Mesenchymal stem cell (in vitro differentiated cells and primary cell): ENCODE measurements around the gene ARHGAP20.

ENCODE experiments used
- DNase-seq: peaks from one replicate; pipeline ENCODE4 v3.0.0-alpha.2; 2013
- H2AFZ ChIP-seq: one replicate; pipeline ENCODE4 v1.6.1; 2013; ENCODE audit warnings: low read depth, mild to moderate bottlenecking, control low read depth, inconsistent platforms, low read length, moderate library complexity
- H2AK5ac ChIP-seq: 2 replicates; pipeline ENCODE4 v1.6.1; 2013; ENCODE audit warnings: low read length, moderate library complexity, mild to moderate bottlenecking, inconsistent platforms; ENCODE audit not compliant: severe bottlenecking
- H2BK120ac ChIP-seq: one replicate; pipeline ENCODE4 v1.6.1; 2013; ENCODE audit warnings: low read depth, mild to moderate bottlenecking, inconsistent platforms, low read length, moderate library complexity
- H2BK12ac ChIP-seq, 2 experiments: one replicate each; pipeline ENCODE4 v1.6.1; 2013; ENCODE audit warnings: inconsistent platforms in 2 of 2, low read length in 2 of 2, mild to moderate bottlenecking in 2 of 2, moderate library complexity in 2 of 2, control low read depth in 1 of 2
- H2BK15ac ChIP-seq: one replicate; pipeline ENCODE4 v1.6.1; 2013; ENCODE audit warnings: mild to moderate bottlenecking, low read depth, inconsistent platforms; ENCODE audit not compliant: poor library complexity, severe bottlenecking
- H2BK5ac ChIP-seq: 2 replicates; pipeline ENCODE4 v1.6.1; 2013; ENCODE audit warnings: low read depth, mild to moderate bottlenecking, low read length, control low read depth, inconsistent platforms; ENCODE audit not compliant: poor library complexity, severe bottlenecking
- H3K14ac ChIP-seq, 2 experiments: one replicate each; pipeline ENCODE4 v1.6.1; 2013; ENCODE audit warnings: inconsistent platforms in 2 of 2, low read length in 2 of 2, control low read depth in 1 of 2, mild to moderate bottlenecking in 1 of 2, moderate library complexity in 1 of 2
- H3K18ac ChIP-seq, 2 experiments: one replicate each; pipeline ENCODE4 v1.6.1; 2013; ENCODE audit warnings: inconsistent platforms in 2 of 2, low read length in 2 of 2, control low read depth in 1 of 2, low read depth in 1 of 2, mild to moderate bottlenecking in 1 of 2
- H3K23ac ChIP-seq, 2 experiments: one replicate each; pipeline ENCODE4 v1.6.1; 2013; ENCODE audit warnings: inconsistent platforms in 2 of 2, low read length in 2 of 2, mild to moderate bottlenecking in 2 of 2, moderate library complexity in 2 of 2, control low read depth in 1 of 2
- H3K27ac ChIP-seq: 2 replicates; pipeline ENCODE4 v1.5.1; 2013; ENCODE audit warnings: mild to moderate bottlenecking, moderate library complexity, low read length, control low read depth, inconsistent platforms; ENCODE audit not compliant: poor library complexity, severe bottlenecking
- H3K27me3 ChIP-seq, 2 experiments: 2 replicates each; pipeline versions ENCODE4 v1.6.1 to v1.7.0; 2013; ENCODE audit warnings: low read length in 2 of 2, mild to moderate bottlenecking in 2 of 2, moderate library complexity in 2 of 2, control low read depth in 1 of 2, inconsistent platforms in 1 of 2; ENCODE audit not compliant: control insufficient read depth in 1 of 2, insufficient read depth in 1 of 2
- H3K36me3 ChIP-seq, 2 experiments: 2 replicates each; pipeline versions ENCODE4 v1.6.1 to v1.7.0; 2013; ENCODE audit warnings: low read length in 2 of 2, control low read depth in 1 of 2, inconsistent platforms in 1 of 2, low read depth in 1 of 2, mild to moderate bottlenecking in 1 of 2; ENCODE audit not compliant: insufficient read depth in 2 of 2, control insufficient read depth in 1 of 2
- H3K4ac ChIP-seq, 2 experiments: one replicate each; pipeline ENCODE4 v1.6.1; 2013; ENCODE audit warnings: inconsistent platforms in 2 of 2, low read length in 2 of 2, mild to moderate bottlenecking in 2 of 2, moderate library complexity in 2 of 2, control low read depth in 1 of 2, low read depth in 1 of 2
- H3K4me1 ChIP-seq: 2 replicates; pipeline ENCODE4 v1.6.1; 2013; ENCODE audit warnings: low read depth, low read length, control low read depth; ENCODE audit not compliant: control insufficient read depth, insufficient read depth
- H3K4me2 ChIP-seq: 2 replicates; pipeline ENCODE4 v1.6.1; 2013; ENCODE audit warnings: low read length, mild to moderate bottlenecking, inconsistent platforms; ENCODE audit not compliant: poor library complexity, severe bottlenecking
- H3K4me3 ChIP-seq, 2 experiments: 2 replicates each; pipeline versions ENCODE4 v1.5.1 to v1.7.0; 2013; ENCODE audit warnings: low read length in 2 of 2, mild to moderate bottlenecking in 2 of 2, control low read depth in 1 of 2, low read depth in 1 of 2; ENCODE audit not compliant: insufficient read depth in 1 of 2
- H3K79me1 ChIP-seq: replicated peaks from 2 replicates; pipeline ENCODE4 v1.6.1; 2013; ENCODE audit warnings: mild to moderate bottlenecking, control low read depth, low read length, inconsistent platforms; ENCODE audit not compliant: poor library complexity, severe bottlenecking
- H3K9ac ChIP-seq: 2 replicates; pipeline ENCODE4 v1.7.0; 2013; ENCODE audit warnings: mild to moderate bottlenecking, low read length, moderate library complexity
- H3K9me3 ChIP-seq: 2 replicates; pipeline ENCODE4 v1.7.0; 2013; ENCODE audit warnings: mild to moderate bottlenecking, low read length; ENCODE audit not compliant: control insufficient read depth
- H4K8ac ChIP-seq: one replicate; pipeline ENCODE4 v1.6.1; 2013; ENCODE audit warnings: inconsistent platforms, mild to moderate bottlenecking, low read length, moderate library complexity
- H4K91ac ChIP-seq: one replicate; pipeline ENCODE4 v1.6.1; 2013; ENCODE audit warnings: mild to moderate bottlenecking, low read length, inconsistent platforms
- WGBS: methylation state at CpG from one replicate; pipeline ENCODE4 v1.1.7; 2013; ENCODE audit warnings: mixed read lengths; 5-methylcytosine and 5-hydroxymethylcytosine counted together

The ARHGAP20 gene

DNA sequence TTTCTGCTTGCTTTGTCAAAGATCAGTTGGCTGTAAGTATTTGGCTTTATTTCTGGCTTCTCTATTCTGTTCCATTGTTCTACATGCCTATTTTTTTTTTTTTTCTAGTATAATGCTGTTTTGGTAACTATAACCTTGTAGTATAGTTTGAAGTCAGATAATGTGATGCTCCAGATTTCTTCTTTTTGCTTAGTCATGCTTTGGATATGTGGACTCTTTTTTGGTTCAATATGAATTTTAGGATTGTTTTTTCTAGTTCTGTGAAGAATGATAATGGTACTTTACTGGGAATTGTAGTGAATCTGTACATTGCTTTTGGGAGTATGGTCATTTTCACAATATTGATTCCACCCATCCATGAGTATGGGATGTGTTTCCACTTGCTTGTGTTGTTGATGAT lies 37.9 kb upstream of the ARHGAP20 start:
- Histone ChIP-seq H3K9ac (no peak overlapping the region), H3K18ac (no peak overlapping the region), H3K23ac (no peak overlapping the region), H3K4ac (no peak overlapping the region), H3K4me3 (no peak overlapping the region), H2BK15ac (no peak overlapping the region), H3K14ac (no peak overlapping the region), H3K36me3 (no peaks in the 10 kb centered on the region), H2BK5ac (no peak overlapping the region), H3K9me3 (peaks cover 27% of the 10 kb centered on the region), H4K8ac (no peak overlapping the region), H3K27me3 (no peaks in the 10 kb centered on the region), H4K91ac (no peak overlapping the region), H2BK12ac (no peak overlapping the region), H3K4me2 (no peak overlapping the region), H2AK5ac (no peak overlapping the region), H3K27ac (no peak overlapping the region), H2BK120ac (no peak overlapping the region), H2AFZ (no peak overlapping the region), H3K79me1 (no peaks in the 10 kb centered on the region), H3K4me1 (no peaks in the 10 kb centered on the region)
- no peak for DNase-seq

DNA sequence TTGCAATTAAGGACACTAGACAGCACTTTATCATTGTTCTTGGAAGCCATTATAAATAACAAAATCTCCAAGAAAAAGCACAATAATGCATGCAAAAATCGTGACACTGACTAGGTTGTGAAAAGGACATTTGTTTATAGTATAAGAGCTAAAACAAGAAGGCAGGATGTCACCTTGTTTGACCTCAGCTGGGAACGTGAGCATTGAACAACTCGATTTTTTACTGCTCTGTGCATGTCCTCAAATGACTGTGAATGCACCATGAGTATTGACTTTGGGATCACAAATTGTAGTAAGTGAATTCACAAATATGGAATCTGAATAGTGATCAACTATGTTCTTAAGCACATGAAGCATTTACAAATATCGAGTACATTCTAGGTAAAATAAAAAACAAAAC lies 35.3 kb upstream of the ARHGAP20 start:
- Histone ChIP-seq H3K9ac (no peak overlapping the region), H3K14ac (no peak overlapping the region), H2AFZ (no peak overlapping the region), H3K18ac (no peak overlapping the region), H3K79me1 (no peaks in the 10 kb centered on the region), H2BK5ac (no peak overlapping the region), H2BK15ac (no peak overlapping the region), H3K27me3 (no peaks in the 10 kb centered on the region), H3K4ac (no peak overlapping the region), H4K8ac (no peak overlapping the region), H3K36me3 (no peaks in the 10 kb centered on the region), H3K4me2 (no peak overlapping the region), H3K27ac (no peak overlapping the region), H3K4me3 (no peak overlapping the region), H3K9me3 (peaks cover 9% of the 10 kb centered on the region), H2BK12ac (no peak overlapping the region), H3K23ac (no peak overlapping the region), H4K91ac (no peak overlapping the region), H2AK5ac (no peak overlapping the region), H3K4me1 (no peaks in the 10 kb centered on the region), H2BK120ac (no peak overlapping the region)
- 32% methylated on average over 4 of the region's 4 CpGs for WGBS
- DNase-seq = peak; percentile 30

DNA sequence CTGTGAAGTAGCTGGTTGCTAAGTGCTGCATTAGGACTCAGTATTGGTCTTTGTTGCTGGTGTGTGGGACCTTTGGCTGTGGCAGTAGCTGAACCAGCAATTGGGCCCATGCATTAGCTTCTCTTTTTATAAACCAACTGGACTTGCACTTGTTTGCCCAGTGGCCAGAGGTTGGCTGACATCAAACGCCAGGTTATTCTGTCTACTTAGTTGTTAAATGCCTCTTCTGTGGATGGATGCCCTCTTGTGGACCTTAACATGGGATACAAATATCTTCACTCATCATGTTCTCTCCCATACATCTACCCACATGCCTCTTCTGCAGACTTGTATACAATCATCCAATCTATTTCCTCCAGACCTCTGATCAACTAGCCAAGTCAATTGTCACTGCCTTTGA lies 26.4 kb upstream of the ARHGAP20 start:
- Histone ChIP-seq H3K9me3 (no peaks in the 10 kb centered on the region), H2BK120ac (no peak overlapping the region), H2BK15ac (no peak overlapping the region), H4K91ac (no peak overlapping the region), H3K27me3 (no peaks in the 10 kb centered on the region), H2AFZ (no peak overlapping the region), H4K8ac (no peak overlapping the region), H3K79me1 (no peaks in the 10 kb centered on the region), H3K18ac (no peak overlapping the region), H3K23ac (no peak overlapping the region), H3K4me2 (no peak overlapping the region), H3K9ac (no peak overlapping the region), H3K36me3 (no peaks in the 10 kb centered on the region), H2BK5ac (no peak overlapping the region), H2AK5ac (no peak overlapping the region), H3K4me3 (no peak overlapping the region), H3K14ac (no peak overlapping the region), H3K4ac (no peak overlapping the region), H3K27ac (no peak overlapping the region), H2BK12ac (no peak overlapping the region), H3K4me1 (no peaks in the 10 kb centered on the region)
- no peak for DNase-seq
- WGBS = 73% methylated on average over 1 of the region's 1 CpG

DNA sequence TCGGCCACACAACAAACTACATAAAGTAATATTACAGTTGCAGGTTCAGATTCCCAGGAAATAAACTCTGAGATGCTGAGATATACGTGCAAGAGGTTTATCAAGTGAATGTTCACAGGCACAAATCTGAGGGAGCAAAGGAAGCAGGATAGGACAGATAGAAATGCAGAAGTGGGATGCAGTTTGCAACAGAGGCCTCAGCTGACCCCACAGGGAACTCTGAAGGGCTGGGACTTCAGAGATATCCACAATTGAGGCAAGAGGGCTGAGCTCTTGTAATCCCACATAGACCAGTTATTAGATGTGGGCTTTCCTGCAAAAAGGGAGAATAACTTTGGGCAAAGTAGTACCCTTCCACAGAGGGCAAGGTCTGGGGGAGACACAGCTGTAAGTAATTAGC lies 25.4 kb upstream of the ARHGAP20 start:
- no peak overlapping the region for H3K4me2 ChIP-seq
- no peak overlapping the region for H2AFZ ChIP-seq
- H2BK12ac ChIP-seq = no peak overlapping the region
- H3K14ac ChIP-seq = no peak overlapping the region
- WGBS = 72% methylated on average over 1 of the region's 2 CpGs
- no peak overlapping the region for H2BK120ac ChIP-seq
- H3K9me3 ChIP-seq = no peaks in the 10 kb centered on the region
- no peaks in the 10 kb centered on the region for H3K27me3 ChIP-seq
- no peak overlapping the region for H3K18ac ChIP-seq
- no peak overlapping the region for H4K91ac ChIP-seq
- H3K36me3 ChIP-seq = no peaks in the 10 kb centered on the region
- no peaks in the 10 kb centered on the region for H3K79me1 ChIP-seq
- H3K4ac ChIP-seq = no peak overlapping the region
- H3K4me3 ChIP-seq = no peak overlapping the region
- H3K9ac ChIP-seq = no peak overlapping the region
- no peak for DNase-seq
- no peak overlapping the region for H2AK5ac ChIP-seq
- H3K27ac ChIP-seq = no peak overlapping the region
- no peak overlapping the region for H3K23ac ChIP-seq
- no peak overlapping the region for H2BK15ac ChIP-seq
- H2BK5ac ChIP-seq = no peak overlapping the region
- no peaks in the 10 kb centered on the region for H3K4me1 ChIP-seq
- H4K8ac ChIP-seq = no peak overlapping the region
